Stimulated activated CD8-positive, alpha-beta memory T cell treated with anti-CD3 and anti-CD28 coated beads, Interleukin-7, amount 100 ng/mL, for 4 hours (primary cell): ENCODE measurements around the gene MAN1A1.

Source experiments
- DNase-seq, 2 donors: peaks; one replicate each; pipeline ENCODE4 v3.0.0-alpha.2; 2020; ENCODE audit warnings: low read depth in 2 of 2

MAN1A1 gene

GRCh38 chr6:119145111-119145510 is 204.4 kb downstream of the MAN1A1 start:
- no peak for DNase-seq

- no peak for DNase-seq
Measured at GRCh38 chr6:119142637-119143036, 206.9 kb downstream of the MAN1A1 start.

GRCh38 chr6:119142041-119142440 is 207.5 kb downstream of the MAN1A1 start:
- DNase-seq: no peak

GRCh38 chr6:119140196-119141140 is 209.1 kb downstream of the MAN1A1 start:
- DNase-seq: no peak

DNA sequence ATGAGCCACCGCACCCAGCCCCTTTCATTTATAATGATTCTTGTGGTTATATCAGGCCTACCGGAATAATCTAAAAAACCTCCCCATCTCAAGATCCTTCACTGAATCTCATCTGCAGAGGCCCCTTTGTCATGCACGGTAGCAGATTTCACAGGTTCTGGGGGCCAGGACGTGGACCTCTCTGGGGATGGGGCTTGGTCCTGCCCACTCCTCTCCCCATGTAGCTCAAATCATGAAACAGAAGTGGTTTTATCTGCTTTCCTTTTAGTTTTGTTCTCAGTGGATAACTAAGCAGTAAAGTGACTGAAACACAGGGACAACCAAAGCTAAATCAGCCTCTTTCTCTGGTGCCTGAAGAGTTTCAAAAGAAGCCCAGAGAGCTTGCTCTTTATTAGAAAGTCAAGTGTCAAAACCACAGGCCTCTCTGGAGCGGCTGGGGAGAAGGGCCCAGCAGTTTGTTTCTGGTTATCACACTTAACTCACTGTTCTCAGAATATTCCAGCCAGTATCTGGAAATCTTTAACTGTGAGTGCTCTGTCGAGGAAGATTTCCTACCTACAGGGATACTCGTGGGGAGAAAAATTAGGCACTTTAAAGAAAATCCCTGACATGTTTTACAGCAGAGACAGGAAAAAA is 210.5 kb downstream of the MAN1A1 start:
- DNase-seq: no peak

DNA sequence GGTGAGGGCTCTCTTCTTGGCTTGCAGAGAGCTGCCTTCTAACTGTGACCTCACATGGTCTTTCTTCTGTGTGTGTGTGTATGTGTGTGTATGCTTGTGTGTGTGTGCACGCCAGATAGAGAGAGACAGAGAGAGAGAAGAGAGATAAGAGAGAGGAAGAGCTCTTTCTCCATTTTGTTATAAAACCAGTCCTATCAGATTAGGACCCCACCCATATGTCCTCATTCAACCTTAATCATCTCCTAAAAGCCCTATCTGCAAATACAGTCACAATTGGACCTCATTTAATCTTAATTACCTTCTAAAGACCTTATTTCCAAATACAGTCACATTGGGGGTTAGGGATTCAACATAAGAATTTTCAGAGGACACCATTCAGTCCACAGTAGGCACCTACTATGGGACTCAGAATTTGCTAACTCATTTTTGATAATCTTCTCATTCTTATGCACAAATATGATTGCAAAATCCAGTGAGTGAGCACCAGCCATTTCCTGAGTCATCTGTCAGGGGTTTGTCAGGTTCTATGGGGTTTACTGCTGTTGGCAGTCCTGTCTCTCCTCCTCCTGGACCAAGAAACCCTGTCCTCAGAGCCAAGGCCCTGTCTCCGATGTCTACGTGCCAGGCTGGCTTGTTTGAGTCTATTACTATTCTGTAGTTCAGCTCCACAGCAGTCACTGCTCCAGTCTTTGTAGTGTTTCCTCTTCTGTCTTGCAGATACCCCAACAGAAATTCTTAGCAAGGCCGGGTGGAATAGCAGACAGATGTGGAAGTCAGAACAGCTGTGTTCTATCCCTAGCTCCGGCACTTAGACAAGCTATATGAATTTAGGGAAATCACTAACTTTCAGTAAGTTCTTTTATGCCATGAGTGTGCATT is 212.1 kb downstream of the MAN1A1 start:
- no peak for DNase-seq

DNA sequence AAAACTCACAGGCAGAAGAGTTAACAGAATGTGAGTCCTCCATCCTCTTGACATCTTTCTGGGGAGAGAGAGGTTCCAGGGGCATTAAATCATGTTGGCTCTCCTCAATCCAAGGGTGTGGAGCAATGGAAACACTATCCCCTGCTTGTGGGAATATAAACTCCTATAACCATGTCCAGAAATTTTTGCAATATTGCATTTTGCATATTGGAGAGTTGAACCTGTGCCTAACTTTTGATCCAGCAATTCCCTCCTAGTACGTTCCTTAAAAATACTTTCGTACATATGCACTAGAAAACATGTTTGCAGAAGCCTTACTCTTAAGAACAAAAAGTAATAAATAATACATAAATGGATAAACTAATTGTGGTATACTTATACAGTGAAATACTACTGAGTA is 214.8 kb downstream of the MAN1A1 start:
- DNase-seq: no peak

DNA sequence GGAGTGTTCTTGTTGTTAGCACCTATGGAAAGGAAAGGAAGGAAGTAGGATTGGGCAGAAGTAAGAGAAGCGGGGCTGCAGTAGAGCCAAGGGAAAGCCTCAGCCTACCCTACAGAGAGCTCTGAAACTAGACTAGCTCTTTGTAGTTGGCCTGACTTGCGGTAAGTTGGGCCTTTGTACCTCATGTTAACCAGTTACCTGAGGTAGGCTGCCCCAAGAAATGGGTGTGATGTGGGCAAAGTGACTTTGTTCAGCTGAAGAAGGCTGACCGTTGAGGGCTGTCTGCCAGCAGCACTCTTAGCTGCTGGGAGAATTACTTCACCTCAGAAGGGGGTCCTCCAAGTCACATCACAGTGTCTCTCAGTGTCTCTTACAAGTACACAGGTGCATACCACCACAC is 216.2 kb downstream of the MAN1A1 start:
- DNase-seq: no peak

- no peak for DNase-seq
Measured at GRCh38 chr6:119132261-119132981, 217.1 kb downstream of the MAN1A1 start.

- no peak for DNase-seq
Measured at GRCh38 chr6:119129968-119130484, 219.5 kb downstream of the MAN1A1 start.

GRCh38 chr6:119129148-119129967 is 220.2 kb downstream of the MAN1A1 start:
- no peak for DNase-seq

DNA sequence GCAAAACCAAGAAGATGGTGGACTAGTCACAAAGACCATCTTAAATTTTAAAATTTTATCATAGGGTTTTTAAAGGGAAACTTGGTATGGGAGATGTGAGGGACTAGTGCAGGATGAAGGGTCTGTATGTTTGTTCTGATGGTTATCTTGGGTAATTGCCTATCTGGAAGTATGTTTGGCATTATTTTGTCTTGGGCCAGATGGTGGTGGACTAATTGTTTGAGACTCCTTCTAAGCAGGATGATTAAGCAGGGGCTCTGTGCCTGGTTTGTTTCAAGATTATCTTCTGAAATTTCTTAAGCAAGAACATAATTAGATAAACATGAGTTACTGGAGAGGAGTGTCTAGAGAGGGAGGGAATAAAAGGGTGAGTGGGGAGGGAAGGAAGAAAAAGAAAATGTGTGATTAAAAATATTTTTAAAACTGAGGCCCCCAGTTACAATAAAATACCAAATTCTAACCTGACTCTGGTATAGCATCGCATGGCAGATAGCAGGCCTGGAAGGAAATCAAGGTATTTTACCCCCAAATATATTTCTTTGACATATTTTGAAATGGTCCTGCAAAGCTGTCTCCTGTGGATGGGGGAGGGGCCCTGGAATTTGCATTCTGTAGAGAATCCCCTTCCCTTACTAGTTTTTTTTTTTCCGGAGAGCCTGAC is 221.2 kb downstream of the MAN1A1 start:
- DNase-seq: no peak

- DNase-seq: no peak
Measured at GRCh38 chr6:119127627-119128026, 221.9 kb downstream of the MAN1A1 start.
